Esophagus squamous epithelium (tissue), 5 donors: ENCODE measurements around the gene CHRNA4. TPM values are rescaled to one million over a fixed set of nuclear protein-coding genes. Genes with fewer than 3 reads are reported as not detected.

Source experiments
- DNase-seq: peaks from one replicate; lab custom pipeline; 2025; lab: John Stamatoyannopoulos, UW
- H3K27ac ChIP-seq, 4 donors: fragments of 200-600 bp; sonication (generic); one replicate each; pipeline ENCODE4 v1.5.1; 2016 to 2019; ENCODE audit warnings: mild to moderate bottlenecking in 1 of 4
- H3K27me3 ChIP-seq, 4 donors: fragments of 200-600 bp; sonication (generic); 1 replicate in 3 of 4; 2 replicates in 1 of 4; pipeline versions ENCODE4 v1.5.1 to v1.6.0; 2017 to 2021; ENCODE audit warnings: antibody characterized with exemption in 1 of 4
- H3K36me3 ChIP-seq, 3 donors: fragments of 200-600 bp; sonication (generic); one replicate each; pipeline ENCODE4 v1.5.1; 2016 to 2019
- H3K4me1 ChIP-seq, 3 donors: fragments of 200-600 bp; sonication (generic); one replicate each; pipeline ENCODE4 v1.5.1; 2017 to 2019
- H3K4me3 ChIP-seq, 4 donors: fragments of 200-600 bp; sonication (generic); 1 replicate in 3 of 4; 2 replicates in 1 of 4; pipeline ENCODE4 v1.5.1; 2016 to 2019; ENCODE audit warnings: mild to moderate bottlenecking in 2 of 4, moderate library complexity in 1 of 4
- H3K9me3 ChIP-seq, 3 donors: fragments of 200-600 bp; sonication (generic); one replicate each; pipeline ENCODE4 v1.5.1; 2016 to 2019
- CTCF ChIP-seq, 6 experiments: fragments of 450-650 bp in 4 of 6; fragments of 200-600 bp in 2 of 6; sonication (generic) in 2 of 6; IDR thresholded peaks; one replicate each; pipeline ENCODE4 v1.5.1; 2016 to 2019; ENCODE audit warnings: antibody characterized with exemption in 6 of 6, mild to moderate bottlenecking in 4 of 6, moderate library complexity in 4 of 6
- POLR2A ChIP-seq, 4 donors: fragments of 450-650 bp; IDR thresholded peaks; one replicate each; pipeline ENCODE4 v1.6.1; 2017; ENCODE audit warnings: antibody characterized with exemption in 4 of 4, mild to moderate bottlenecking in 4 of 4, moderate library complexity in 3 of 4
- WGBS, 2 donors: methylation state at CpG; one replicate each; pipeline ENCODE4 v1.1.5; 2018; 5-methylcytosine and 5-hydroxymethylcytosine counted together
- intact Hi-C: fragments of 100-400 bp; cut with DNase I; formaldehyde crosslinking; loops from one replicate; pipeline ENCODE4 v1.15.0; 2022
- total RNA-seq, 4 donors: library from RNA; depleted of rRNA; stranded (reverse); fragments of >200 nt; gene quantifications; one replicate each; pipeline ENCODE4 v1.1.0, GENCODE V29; 2016
- donor health status: DM: yes; HTN: yes; CAD: no.

CHRNA4 gene
- total RNA-seq, 4 donors from 2014 or later: not detected

GRCh38 chr20:63347950-63348827, 13.0 kb downstream of the CHRNA4 start:
- H3K4me1 ChIP-seq: peaks cover 0 to 33% (median 0%) of the 10 kb centered on the region in 3 donors
- intact Hi-C loops: no loop called here
- H3K9me3 ChIP-seq: no peaks in the 10 kb centered on the region
- no peak for TF ChIP-seq POLR2A (IDR thresholded peaks at IDR 0.05)
- no peak for TF ChIP-seq CTCF (IDR thresholded peaks at IDR 0.05)
- H3K27ac ChIP-seq: no peak overlapping the region
- WGBS, 2 donors: 69 to 73% methylated on average over 3 to 13 of the region's 46 CpGs
- peaks cover 0 to 73% (median 0%) of the 10 kb centered on the region in 4 donors for H3K27me3 ChIP-seq
- no peak overlapping the region for H3K4me3 ChIP-seq
- no peaks in the 10 kb centered on the region for H3K36me3 ChIP-seq
- DNase-seq: no peak

- peaks cover 0 to 73% (median 0%) of the 10 kb centered on the region in 4 donors for H3K27me3 ChIP-seq
- peaks cover 0 to 29% (median 0%) of the 10 kb centered on the region in 3 donors for H3K4me1 ChIP-seq
- no peak overlapping the region for H3K27ac ChIP-seq
- DNase-seq: no peak
- WGBS, 2 donors: 74% methylated on average over 11 of the region's 33 CpGs; no CpG with 5 or more reads in 1 of the 2 donors
- TF ChIP-seq CTCF (IDR thresholded peaks at IDR 0.05) (no peak), POLR2A (IDR thresholded peaks at IDR 0.05) (no peak)
- no peak overlapping the region for H3K4me3 ChIP-seq
- no peaks in the 10 kb centered on the region for H3K36me3 ChIP-seq
- intact Hi-C loops: no loop called here
- H3K9me3 ChIP-seq: no peaks in the 10 kb centered on the region
Observed at GRCh38 chr20:63347081-63347741, 13.9 kb downstream of the CHRNA4 start.

- DNase-seq: no peak
- intact Hi-C loops: no loop called here
- peaks cover 0 to 81% (median 0%) of the 10 kb centered on the region in 4 donors for H3K27me3 ChIP-seq
- no peak overlapping the region for H3K27ac ChIP-seq
- peaks cover 0 to 29% (median 0%) of the 10 kb centered on the region in 3 donors for H3K4me1 ChIP-seq
- no peaks in the 10 kb centered on the region for H3K9me3 ChIP-seq
- no peak overlapping the region for H3K4me3 ChIP-seq
- H3K36me3 ChIP-seq: no peaks in the 10 kb centered on the region
- 50% methylated on average over 3 of the region's 50 CpGs; no CpG with 5 or more reads in 1 of the 2 donors for WGBS, 2 donors
- no peak for TF ChIP-seq CTCF (IDR thresholded peaks at IDR 0.05)
- no peak for TF ChIP-seq POLR2A (IDR thresholded peaks at IDR 0.05)
Observed at GRCh38 chr20:63346131-63347080, 14.7 kb downstream of the CHRNA4 start.

GRCh38 chr20:63345328-63346100, 15.6 kb downstream of the CHRNA4 start:
- DNase-seq: no peak
- H3K27me3 ChIP-seq: peaks cover 0 to 86% (median 0%) of the 10 kb centered on the region in 4 donors
- WGBS, 2 donors: 56% methylated on average over 3 of the region's 27 CpGs; no CpG with 5 or more reads in 1 of the 2 donors
- no peaks in the 10 kb centered on the region for H3K36me3 ChIP-seq
- no peak for TF ChIP-seq CTCF (IDR thresholded peaks at IDR 0.05)
- no peak for TF ChIP-seq POLR2A (IDR thresholded peaks at IDR 0.05)
- no peak overlapping the region for H3K27ac ChIP-seq
- no peak overlapping the region for H3K4me3 ChIP-seq
- H3K4me1 ChIP-seq: peaks cover 0 to 29% (median 0%) of the 10 kb centered on the region in 3 donors
- H3K9me3 ChIP-seq: no peaks in the 10 kb centered on the region
- intact Hi-C loops: no loop called here
